Posterior vena cava (tissue), 2 donors: ENCODE results near the gene PSMD5. TPM values are rescaled to one million over a fixed set of nuclear protein-coding genes. Genes with fewer than 3 reads are reported as not detected.

Experiments used
- DNase-seq: peaks from one replicate; pipeline ENCODE4 v3.0.0-alpha.2; 2020; ENCODE audit warnings: low spot score
- intact Hi-C, 2 donors: fragments of 100-400 bp; cut with DNase I; formaldehyde crosslinking; loops; one replicate each; pipeline versions ENCODE4 v1.14.1 to v1.14.2; 2022 to 2023
- total RNA-seq, 2 donors: library from RNA; stranded (reverse); fragmentation: NEBNext Ultra II Directional; extraction: Animal tissue kit (Norgen Biotek cat#: 25700); gene quantifications; one replicate each; pipeline ENCODE4 v1.2.1, GENCODE V29; 2021
- donor health status: DM: yes; HTN: yes; CAD: no.
- donor health status: DM: yes; HTN: yes; CAD: no.

PSMD5 gene
- total RNA-seq, 2 donors from 2014 or later: 31.3 to 37.5 TPM

GRCh38 chr9:120777229-120777628 is 65.5 kb downstream of the PSMD5 start:
- no peak for DNase-seq
- intact Hi-C loops: no loop called here

- intact Hi-C loops: no loop called here
- no peak for DNase-seq
Measured at GRCh38 chr9:120776788-120777187, 65.9 kb downstream of the PSMD5 start.

- intact Hi-C loops: no loop called here
- DNase-seq: no peak
Measured at GRCh38 chr9:120775859-120776258, 66.9 kb downstream of the PSMD5 start.

- DNase-seq: no peak
- intact Hi-C loops: no loop called here
Measured at GRCh38 chr9:120774719-120775118, 68.0 kb downstream of the PSMD5 start.

- DNase-seq: no peak
- intact Hi-C loops: no loop called here
Measured at GRCh38 chr9:120773256-120773655, 69.5 kb downstream of the PSMD5 start.

GRCh38 chr9:120770931-120771330 is 71.8 kb downstream of the PSMD5 start:
- intact Hi-C loops: no loop called here
- DNase-seq: no peak

- no peak for DNase-seq
- intact Hi-C loops: no loop called here
Measured at GRCh38 chr9:120768886-120769285, 73.8 kb downstream of the PSMD5 start.

GRCh38 chr9:120768247-120768646 is 74.5 kb downstream of the PSMD5 start:
- no peak for DNase-seq
- intact Hi-C loops: no loop called here

- intact Hi-C loops: loop anchor here in 1 of 2 donors (1.0 kb wide), 1 partner anchor 12 kb away; no protein-coding TSS in a partner anchor
- DNase-seq: no peak
Measured at GRCh38 chr9:120767451-120767850, 75.3 kb downstream of the PSMD5 start.

Other genes with a start within 250 kb of the PSMD5 start
- 10 to 100 TPM; 18.4 to 19.9 TPM for gene MEGF9, start 128.5 kb downstream of the PSMD5 start, total RNA-seq
- 10 to 100 TPM; 59.2 to 61.5 TPM for gene FBXW2, start 49.5 kb downstream of the PSMD5 start, total RNA-seq
- gene PHF19, start 34.3 kb upstream of the PSMD5 start, total RNA-seq: 10 to 100 TPM; 30.8 to 40.2 TPM
- 10 to 100 TPM; 10.2 to 14.6 TPM for gene TRAF1, start 83.9 kb upstream of the PSMD5 start, total RNA-seq
- gene C5, start 207.4 kb upstream of the PSMD5 start, total RNA-seq: 1 to 10 TPM; 3.7 to 5.9 TPM
- 10 to 100 TPM; 13.6 to 15.2 TPM for gene CNTRL, start 232.0 kb upstream of the PSMD5 start, total RNA-seq